ENCODE measurements around the gene KIAA2012. TPM values are rescaled to one million over a fixed set of nuclear protein-coding genes. Genes with fewer than 3 reads are reported as not detected.

The KIAA2012 gene
- total and polyA plus RNA-seq, 2 donors (not counting 1 experiment from before 2014, with no cell fraction given), result not detected

- no CpG with 5 or more reads among the region's 3 CpGs for WGBS (ENCODE audit: insufficient coverage)
- Mint-ChIP-seq H3K27me3 (peaks cover 23% of the 10 kb centered on the region), H3K4me1 (peaks cover under 1% of the 10 kb centered on the region), H3K27ac (no peak overlapping the region), H3K4me3 (no peak overlapping the region), H3K9me3 (ENCODE audit: insufficient read depth) (no peaks in the 10 kb centered on the region)
- H3K4me1 ChIP-seq (ENCODE audit: control insufficient read depth in 2 of 2, insufficient read depth in 2 of 2, low read length in 2 of 2), result no peaks in the 10 kb centered on the region
- H3K27me3 ChIP-seq (replicated peaks in 1 of 4; ENCODE audit: control extremely low read depth in 1 of 4, control insufficient read depth in 3 of 4, insufficient read depth in 4 of 4, low read length in 3 of 4), result no peaks in the 10 kb centered on the region
- TF ChIP-seq CTCF (IDR thresholded peaks at IDR 0.05), result no peak
- H3K9me3 ChIP-seq (ENCODE audit: control extremely low read depth in 1 of 3, control insufficient read depth in 2 of 3, insufficient read depth in 1 of 3, low read length in 2 of 3), result no peaks in the 10 kb centered on the region
- no peak overlapping the region for H3K4me3 ChIP-seq (ENCODE audit: control extremely low read depth in 1 of 5, extremely low read depth in 1 of 5, insufficient read depth in 1 of 5, low read depth in 2 of 5, low read length in 4 of 5)
- intact Hi-C loops (cut with micrococcal nuclease), result no loop called here
- no peak overlapping the region for H3K4me2 ChIP-seq (replicated peaks; ENCODE audit: low read depth, low read length, poor library complexity, severe bottlenecking)
- ChIA-PET POLR2A (no interaction called here), CTCF (no interaction called here)
- DNase-seq (no peak), ATAC-seq (ENCODE audit: low read depth) (no peak)
- H2AFZ ChIP-seq (ENCODE audit: insufficient read depth, low read depth, low read length, poor library complexity, severe bottlenecking), result no peak overlapping the region
- no peak overlapping the region for H3K9ac ChIP-seq (ENCODE audit: low read length)
- no peaks in the 10 kb centered on the region for H3K36me3 ChIP-seq (replicated peaks in 1 of 2; ENCODE audit: control extremely low read depth in 1 of 2, control insufficient read depth in 1 of 2, extremely low read depth in 1 of 2, insufficient read depth in 2 of 2, low read length in 1 of 2)
- H3K79me2 ChIP-seq (ENCODE audit: control insufficient read depth, insufficient read depth, low read length), result no peaks in the 10 kb centered on the region
- H3K27ac ChIP-seq (ENCODE audit: low read length in 2 of 2), result no peak overlapping the region
- H4K20me1 ChIP-seq (ENCODE audit: control insufficient read depth, insufficient read depth, low read length, poor library complexity, severe bottlenecking), result no peaks in the 10 kb centered on the region
Measured at GRCh38 chr2:202101026-202101579, 28.0 kb downstream of the KIAA2012 start.

- Histone ChIP-seq H4K20me1 (ENCODE audit: control insufficient read depth, insufficient read depth, low read length, poor library complexity, severe bottlenecking) (no peaks in the 10 kb centered on the region), H3K4me1 (ENCODE audit: control insufficient read depth in 2 of 2, insufficient read depth in 2 of 2, low read length in 2 of 2) (no peaks in the 10 kb centered on the region), H3K79me2 (ENCODE audit: control insufficient read depth, insufficient read depth, low read length) (no peaks in the 10 kb centered on the region), H3K4me2 (replicated peaks; ENCODE audit: low read depth, low read length, poor library complexity, severe bottlenecking) (no peak overlapping the region), H3K9me3 (ENCODE audit: control extremely low read depth in 1 of 3, control insufficient read depth in 2 of 3, insufficient read depth in 1 of 3, low read length in 2 of 3) (no peaks in the 10 kb centered on the region), H3K4me3 (ENCODE audit: control extremely low read depth in 1 of 5, extremely low read depth in 1 of 5, insufficient read depth in 1 of 5, low read depth in 2 of 5, low read length in 4 of 5) (no peak overlapping the region), H2AFZ (ENCODE audit: insufficient read depth, low read depth, low read length, poor library complexity, severe bottlenecking) (peak overlapping the region; percentile 6), H3K9ac (ENCODE audit: low read length) (no peak overlapping the region), H3K27ac (ENCODE audit: low read length in 2 of 2) (no peak overlapping the region), H3K27me3 (replicated peaks in 1 of 4; ENCODE audit: control extremely low read depth in 1 of 4, control insufficient read depth in 3 of 4, insufficient read depth in 4 of 4, low read length in 3 of 4) (no peaks in the 10 kb centered on the region), H3K36me3 (replicated peaks in 1 of 2; ENCODE audit: control extremely low read depth in 1 of 2, control insufficient read depth in 1 of 2, extremely low read depth in 1 of 2, insufficient read depth in 2 of 2, low read length in 1 of 2) (no peaks in the 10 kb centered on the region)
- DNase-seq, result no peak
- intact Hi-C loops (cut with micrococcal nuclease), result no loop called here
- no peaks in the 10 kb centered on the region for H3K4me1 Mint-ChIP-seq
- no peaks in the 10 kb centered on the region for H3K9me3 Mint-ChIP-seq (ENCODE audit: insufficient read depth)
- CTCF ChIA-PET, result no interaction called here
- whole genome bisulfite sequencing (ENCODE audit: insufficient coverage), result 29% methylated on average over 3 of the region's 4 CpGs
- no peak overlapping the region for H3K4me3 Mint-ChIP-seq
- peaks cover 20% of the 10 kb centered on the region for H3K27me3 Mint-ChIP-seq
- no peak for TF ChIP-seq CTCF (IDR thresholded peaks at IDR 0.05)
- TF ChIP-seq EZH2 (IDR thresholded peaks at IDR 0.05; ENCODE audit: borderline replicate concordance, insufficient read depth, low read depth, low read length, poor library complexity, severe bottlenecking), result no peak
- ATAC-seq (ENCODE audit: low read depth), result no peak
- POLR2A ChIA-PET, result interaction anchor here (0.7 kb wide), 1 partner anchor 71 kb away, joined by 4 read pairs; no protein-coding TSS in a partner anchor
- H3K27ac Mint-ChIP-seq, result no peak overlapping the region
Measured at GRCh38 chr2:202102425-202103000, 29.5 kb downstream of the KIAA2012 start.

All from B cell (primary cell).